Measurements from ENCODE around the gene KCNMA1.

GRCh38 chr10:77680811-77681210 is 43.2 kb upstream of the KCNMA1 start:
- TF ChIP-seq, protein P1, sequence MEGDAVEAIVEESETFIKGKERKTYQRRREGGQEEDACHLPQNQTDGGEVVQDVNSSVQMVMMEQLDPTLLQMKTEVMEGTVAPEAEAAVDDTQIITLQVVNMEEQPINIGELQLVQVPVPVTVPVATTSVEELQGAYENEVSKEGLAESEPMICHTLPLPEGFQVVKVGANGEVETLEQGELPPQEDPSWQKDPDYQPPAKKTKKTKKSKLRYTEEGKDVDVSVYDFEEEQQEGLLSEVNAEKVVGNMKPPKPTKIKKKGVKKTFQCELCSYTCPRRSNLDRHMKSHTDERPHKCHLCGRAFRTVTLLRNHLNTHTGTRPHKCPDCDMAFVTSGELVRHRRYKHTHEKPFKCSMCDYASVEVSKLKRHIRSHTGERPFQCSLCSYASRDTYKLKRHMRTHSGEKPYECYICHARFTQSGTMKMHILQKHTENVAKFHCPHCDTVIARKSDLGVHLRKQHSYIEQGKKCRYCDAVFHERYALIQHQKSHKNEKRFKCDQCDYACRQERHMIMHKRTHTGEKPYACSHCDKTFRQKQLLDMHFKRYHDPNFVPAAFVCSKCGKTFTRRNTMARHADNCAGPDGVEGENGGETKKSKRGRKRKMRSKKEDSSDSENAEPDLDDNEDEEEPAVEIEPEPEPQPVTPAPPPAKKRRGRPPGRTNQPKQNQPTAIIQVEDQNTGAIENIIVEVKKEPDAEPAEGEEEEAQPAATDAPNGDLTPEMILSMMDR (IDR thresholded peaks at IDR 0.05 in 2 of 3, conservative IDR thresholded peaks at IDR 0.05 in 1 of 3; ENCODE audit: borderline replicate concordance in 1 of 3, insufficient read depth in 1 of 3, low read depth in 2 of 3, low read length in 2 of 3), result no peak
- no peak for TF ChIP-seq POLR2A (IDR thresholded peaks at IDR 0.05; ENCODE audit: borderline replicate concordance, extremely low read depth, insufficient read depth, insufficient read length)
- TF ChIP-seq EZH2phosphoT487 (IDR thresholded peaks at IDR 0.05; ENCODE audit: borderline replicate concordance), result no peak
- TF ChIP-seq ELF1 (IDR thresholded peaks at IDR 0.05; ENCODE audit: borderline replicate concordance, low read depth), result no peak
- no peak for TF ChIP-seq ZNF274 (IDR thresholded peaks at IDR 0.05; ENCODE audit: low read depth, low read length)
- TF ChIP-seq, protein P2, sequence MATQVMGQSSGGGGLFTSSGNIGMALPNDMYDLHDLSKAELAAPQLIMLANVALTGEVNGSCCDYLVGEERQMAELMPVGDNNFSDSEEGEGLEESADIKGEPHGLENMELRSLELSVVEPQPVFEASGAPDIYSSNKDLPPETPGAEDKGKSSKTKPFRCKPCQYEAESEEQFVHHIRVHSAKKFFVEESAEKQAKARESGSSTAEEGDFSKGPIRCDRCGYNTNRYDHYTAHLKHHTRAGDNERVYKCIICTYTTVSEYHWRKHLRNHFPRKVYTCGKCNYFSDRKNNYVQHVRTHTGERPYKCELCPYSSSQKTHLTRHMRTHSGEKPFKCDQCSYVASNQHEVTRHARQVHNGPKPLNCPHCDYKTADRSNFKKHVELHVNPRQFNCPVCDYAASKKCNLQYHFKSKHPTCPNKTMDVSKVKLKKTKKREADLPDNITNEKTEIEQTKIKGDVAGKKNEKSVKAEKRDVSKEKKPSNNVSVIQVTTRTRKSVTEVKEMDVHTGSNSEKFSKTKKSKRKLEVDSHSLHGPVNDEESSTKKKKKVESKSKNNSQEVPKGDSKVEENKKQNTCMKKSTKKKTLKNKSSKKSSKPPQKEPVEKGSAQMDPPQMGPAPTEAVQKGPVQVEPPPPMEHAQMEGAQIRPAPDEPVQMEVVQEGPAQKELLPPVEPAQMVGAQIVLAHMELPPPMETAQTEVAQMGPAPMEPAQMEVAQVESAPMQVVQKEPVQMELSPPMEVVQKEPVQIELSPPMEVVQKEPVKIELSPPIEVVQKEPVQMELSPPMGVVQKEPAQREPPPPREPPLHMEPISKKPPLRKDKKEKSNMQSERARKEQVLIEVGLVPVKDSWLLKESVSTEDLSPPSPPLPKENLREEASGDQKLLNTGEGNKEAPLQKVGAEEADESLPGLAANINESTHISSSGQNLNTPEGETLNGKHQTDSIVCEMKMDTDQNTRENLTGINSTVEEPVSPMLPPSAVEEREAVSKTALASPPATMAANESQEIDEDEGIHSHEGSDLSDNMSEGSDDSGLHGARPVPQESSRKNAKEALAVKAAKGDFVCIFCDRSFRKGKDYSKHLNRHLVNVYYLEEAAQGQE (IDR thresholded peaks at IDR 0.05; ENCODE audit: low read depth), result no peak
- TF ChIP-seq YY1 (IDR thresholded peaks at IDR 0.05; ENCODE audit: extremely low read depth, insufficient replicate concordance, low read depth, low read length), result no peak
- TF ChIP-seq, protein P3, sequence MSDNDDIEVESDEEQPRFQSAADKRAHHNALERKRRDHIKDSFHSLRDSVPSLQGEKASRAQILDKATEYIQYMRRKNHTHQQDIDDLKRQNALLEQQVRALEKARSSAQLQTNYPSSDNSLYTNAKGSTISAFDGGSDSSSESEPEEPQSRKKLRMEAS (IDR thresholded peaks at IDR 0.05), result no peak
- TF ChIP-seq POLR2AphosphoS5 (IDR thresholded peaks at IDR 0.05; ENCODE audit: low read depth, low read length), result no peak

Measured in HCT116 (cell line).